OCI-LY1 (cell line): ENCODE data around the gene COPE.

Source experiments
- EZH2 ChIP-seq: fragments of 200-600 bp; sonication (generic), shearing (Covaris generic); IDR thresholded peaks from 2 replicates; pipeline ENCODE4 v1.8.0; 2017; ENCODE audit warnings: borderline replicate concordance, mixed run types, mild to moderate bottlenecking, antibody characterized with exemption, low read length, moderate library complexity, mixed read lengths
- TF ChIP-seq, protein P1 (sequence below): fragments of 200-600 bp; sonication (generic), shearing (Covaris generic); IDR thresholded peaks from 2 replicates; pipeline ENCODE4 v1.5.1; 2017; ENCODE audit warnings: mild to moderate bottlenecking, antibody characterized with exemption, low read length, moderate library complexity, mixed read lengths

DNA sequence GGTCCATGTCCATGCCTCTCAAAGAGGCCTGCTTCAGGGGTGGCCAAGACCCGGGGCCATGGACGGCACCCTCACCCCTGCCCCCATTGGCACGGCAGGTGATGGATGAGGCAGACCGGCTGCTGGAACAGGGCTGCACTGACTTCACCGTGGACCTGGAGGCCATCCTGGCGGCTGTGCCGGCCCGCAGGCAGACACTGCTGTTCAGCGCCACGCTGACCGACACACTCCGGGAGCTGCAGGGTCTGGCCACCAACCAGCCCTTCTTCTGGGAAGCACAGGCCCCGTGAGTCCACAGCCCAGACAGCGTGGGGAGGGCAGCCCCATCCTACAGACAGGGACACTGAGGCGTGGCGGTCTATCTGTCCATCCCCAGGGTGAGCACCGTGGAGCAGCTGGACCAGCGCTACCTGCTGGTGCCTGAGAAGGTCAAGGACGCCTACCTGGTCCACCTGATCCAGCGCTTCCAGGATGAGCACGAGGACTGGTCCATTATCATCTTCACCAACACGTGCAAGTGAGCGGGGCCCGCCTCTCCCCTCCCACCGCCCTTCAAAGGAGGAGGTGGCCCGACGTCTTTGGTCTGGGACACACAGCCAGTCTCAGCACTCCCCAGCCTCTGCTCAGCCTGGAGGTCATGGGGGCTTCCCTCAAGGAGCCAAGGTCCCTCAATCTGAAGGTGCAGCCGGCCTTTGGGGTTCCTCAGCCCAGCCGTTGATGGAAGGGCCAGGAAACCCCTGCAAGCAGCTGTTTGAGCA, 3.2 kb upstream of the COPE start:
- TF ChIP-seq, protein P1, sequence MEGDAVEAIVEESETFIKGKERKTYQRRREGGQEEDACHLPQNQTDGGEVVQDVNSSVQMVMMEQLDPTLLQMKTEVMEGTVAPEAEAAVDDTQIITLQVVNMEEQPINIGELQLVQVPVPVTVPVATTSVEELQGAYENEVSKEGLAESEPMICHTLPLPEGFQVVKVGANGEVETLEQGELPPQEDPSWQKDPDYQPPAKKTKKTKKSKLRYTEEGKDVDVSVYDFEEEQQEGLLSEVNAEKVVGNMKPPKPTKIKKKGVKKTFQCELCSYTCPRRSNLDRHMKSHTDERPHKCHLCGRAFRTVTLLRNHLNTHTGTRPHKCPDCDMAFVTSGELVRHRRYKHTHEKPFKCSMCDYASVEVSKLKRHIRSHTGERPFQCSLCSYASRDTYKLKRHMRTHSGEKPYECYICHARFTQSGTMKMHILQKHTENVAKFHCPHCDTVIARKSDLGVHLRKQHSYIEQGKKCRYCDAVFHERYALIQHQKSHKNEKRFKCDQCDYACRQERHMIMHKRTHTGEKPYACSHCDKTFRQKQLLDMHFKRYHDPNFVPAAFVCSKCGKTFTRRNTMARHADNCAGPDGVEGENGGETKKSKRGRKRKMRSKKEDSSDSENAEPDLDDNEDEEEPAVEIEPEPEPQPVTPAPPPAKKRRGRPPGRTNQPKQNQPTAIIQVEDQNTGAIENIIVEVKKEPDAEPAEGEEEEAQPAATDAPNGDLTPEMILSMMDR: no peak
- TF ChIP-seq EZH2: no peak
